Lower leg skin (tissue), 3 donors: Measurements from ENCODE around the gene CAMTA1.
"Not testable (repeated sequence)": the region's sequence is repeated elsewhere in the genome, so short reads cannot be mapped to it uniquely, and the experiment has no call there.

Source experiments
- POLR2A ChIP-seq, 2 donors: fragments of 450-650 bp; IDR thresholded peaks; one replicate each; pipeline ENCODE4 v1.6.1; 2016 to 2017; ENCODE audit warnings: antibody characterized with exemption in 2 of 2, mild to moderate bottlenecking in 1 of 2, moderate library complexity in 1 of 2
- TF ChIP-seq, protein P1 (sequence below), 3 donors: fragments of 450-650 bp; IDR thresholded peaks; one replicate each; pipeline ENCODE4 v1.5.1; 2016; ENCODE audit warnings: antibody characterized with exemption in 3 of 3, mild to moderate bottlenecking in 3 of 3, moderate library complexity in 2 of 3

DNA sequence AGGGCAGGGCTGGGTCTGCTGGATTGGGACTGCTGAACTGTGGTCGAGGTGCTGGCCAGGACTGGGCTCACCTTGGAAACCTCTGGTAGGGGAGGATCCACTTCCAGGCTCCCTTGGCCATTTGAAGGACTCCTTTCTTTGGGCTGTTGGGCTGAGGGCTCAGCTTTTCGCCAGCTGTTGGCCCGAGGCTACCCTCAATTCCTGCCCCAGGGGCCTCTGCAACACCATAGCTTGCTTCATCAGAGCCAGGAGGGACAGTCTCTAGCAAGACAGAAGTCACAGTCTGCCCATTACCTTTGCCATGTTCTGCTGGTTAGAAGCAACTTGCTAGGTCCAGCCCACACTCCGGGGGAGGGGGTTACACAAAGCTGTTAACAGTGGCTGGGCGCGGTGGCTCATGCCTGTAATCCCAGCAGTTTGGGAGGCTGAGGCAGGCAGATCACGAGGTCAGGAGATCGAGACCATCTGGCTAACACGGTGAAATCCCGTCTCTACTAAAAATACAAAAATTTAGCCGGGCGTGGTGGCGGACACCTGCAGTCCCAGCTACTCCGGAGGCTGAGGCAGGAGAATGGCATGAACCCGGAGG lies 25.0 kb downstream of the CAMTA1 start:
- TF ChIP-seq, protein P1, sequence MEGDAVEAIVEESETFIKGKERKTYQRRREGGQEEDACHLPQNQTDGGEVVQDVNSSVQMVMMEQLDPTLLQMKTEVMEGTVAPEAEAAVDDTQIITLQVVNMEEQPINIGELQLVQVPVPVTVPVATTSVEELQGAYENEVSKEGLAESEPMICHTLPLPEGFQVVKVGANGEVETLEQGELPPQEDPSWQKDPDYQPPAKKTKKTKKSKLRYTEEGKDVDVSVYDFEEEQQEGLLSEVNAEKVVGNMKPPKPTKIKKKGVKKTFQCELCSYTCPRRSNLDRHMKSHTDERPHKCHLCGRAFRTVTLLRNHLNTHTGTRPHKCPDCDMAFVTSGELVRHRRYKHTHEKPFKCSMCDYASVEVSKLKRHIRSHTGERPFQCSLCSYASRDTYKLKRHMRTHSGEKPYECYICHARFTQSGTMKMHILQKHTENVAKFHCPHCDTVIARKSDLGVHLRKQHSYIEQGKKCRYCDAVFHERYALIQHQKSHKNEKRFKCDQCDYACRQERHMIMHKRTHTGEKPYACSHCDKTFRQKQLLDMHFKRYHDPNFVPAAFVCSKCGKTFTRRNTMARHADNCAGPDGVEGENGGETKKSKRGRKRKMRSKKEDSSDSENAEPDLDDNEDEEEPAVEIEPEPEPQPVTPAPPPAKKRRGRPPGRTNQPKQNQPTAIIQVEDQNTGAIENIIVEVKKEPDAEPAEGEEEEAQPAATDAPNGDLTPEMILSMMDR (IDR thresholded peaks at IDR 0.05) = not testable (repeated sequence)
- TF ChIP-seq POLR2A (IDR thresholded peaks at IDR 0.05) = not testable (repeated sequence)
